ENCODE measurements around the gene PEX5L.

- no peak for TF ChIP-seq TAF1 (IDR thresholded peaks at IDR 0.05; ENCODE audit: borderline replicate concordance, insufficient read depth, low read length)
- TF ChIP-seq SIN3A (IDR thresholded peaks at IDR 0.05; ENCODE audit: borderline replicate concordance, insufficient read depth, low read length): no peak
- no peak for TF ChIP-seq REST (IDR thresholded peaks at IDR 0.05; ENCODE audit: insufficient read depth in 1 of 2, low read depth in 2 of 2, low read length in 2 of 2)
- no peak for TF ChIP-seq POLR2AphosphoS5 (IDR thresholded peaks at IDR 0.05; ENCODE audit: low read depth, low read length)
Observed at GRCh38 chr3:179872842-179873241, 163.9 kb downstream of the PEX5L start.

All from PFSK-1 (cell line).